Testis (tissue), 2 donors: Measurements from ENCODE around the gene STX1B.

ENCODE experiments used
- CTCF ChIP-seq, 3 experiments: fragments of 450-650 bp in 2 of 3; fragments of 200-600 bp in 1 of 3; sonication (generic) in 1 of 3; IDR thresholded peaks; one replicate each; pipeline ENCODE4 v1.5.1; 2016 to 2019; ENCODE audit warnings: antibody characterized with exemption in 3 of 3, mild to moderate bottlenecking in 2 of 3, moderate library complexity in 1 of 3
- POLR2A ChIP-seq: fragments of 450-650 bp; IDR thresholded peaks from one replicate; pipeline ENCODE4 v1.6.1; 2017; ENCODE audit warnings: antibody characterized with exemption, mild to moderate bottlenecking, moderate library complexity

- TF ChIP-seq CTCF (IDR thresholded peaks at IDR 0.05) (no peak), POLR2A (no peak)
These were observed 1.3 kb downstream of the STX1B start for GRCh38 chr16:31009120-31009519.
